HepG2 (cell line): ENCODE data around the gene ZMIZ1. TPM values are rescaled to one million over a fixed set of nuclear protein-coding genes. Genes with fewer than 3 reads are reported as not detected.
A peak's percentile ranks its signal among the peaks of the same experiment; 100 is the strongest.

Experiments used
- CENPT ChIP-seq: sonication (generic); formaldehyde crosslinking; IDR thresholded peaks from 2 replicates; pipeline ENCODE4 v1.8.0; 2022; ENCODE audit warnings: low read depth, mild to moderate bottlenecking, moderate library complexity, missing genetic modification reagents
- DNMT1 ChIP-seq: sonication (generic); formaldehyde crosslinking; IDR thresholded peaks from 2 replicates; pipeline ENCODE4 v1.5.1; 2020; ENCODE audit warnings: mild to moderate bottlenecking, missing genetic modification reagents
- HNRNPK ChIP-seq: fragments of 200-400 bp; formaldehyde crosslinking; IDR thresholded peaks from 2 replicates; pipeline ENCODE4 v1.6.1; 2018; ENCODE audit warnings: low read length, low read depth, moderate library complexity, mild to moderate bottlenecking; ENCODE audit not compliant: poor library complexity, severe bottlenecking
- ONECUT2 ChIP-seq: sonication (generic); formaldehyde crosslinking; IDR thresholded peaks from 2 replicates; pipeline ENCODE4 v1.4.0; 2020; ENCODE audit warnings: missing genetic modification reagents
- TP53 ChIP-seq: sonication (generic); formaldehyde crosslinking; conservative IDR thresholded peaks from 2 replicates; pipeline ENCODE4 v1.4.0; 2020; ENCODE audit warnings: missing genetic modification reagents
- U2AF2 ChIP-seq: fragments of 200-400 bp; formaldehyde crosslinking; IDR thresholded peaks from 2 replicates; pipeline ENCODE4 v1.6.1; 2017; ENCODE audit warnings: low read depth, mild to moderate bottlenecking, low read length
- XBP1 ChIP-seq: sonication (generic); formaldehyde crosslinking; IDR thresholded peaks from 2 replicates; pipeline ENCODE4 v1.5.0; 2020; ENCODE audit warnings: missing genetic modification reagents
- YEATS4 ChIP-seq: sonication (generic); formaldehyde crosslinking; IDR thresholded peaks from 2 replicates; pipeline ENCODE4 v1.4.0; 2020; ENCODE audit warnings: missing genetic modification reagents, borderline replicate concordance
- ZC3H4 ChIP-seq: sonication (generic); formaldehyde crosslinking; IDR thresholded peaks from 2 replicates; pipeline ENCODE4 v1.4.0; 2020; ENCODE audit warnings: missing genetic modification reagents, borderline replicate concordance
- ZNF44 ChIP-seq: sonication (generic); formaldehyde crosslinking; IDR thresholded peaks from 2 replicates; pipeline ENCODE4 v1.5.1; 2020; ENCODE audit warnings: mild to moderate bottlenecking, missing genetic modification reagents
- ZNF761 ChIP-seq: sonication (generic); formaldehyde crosslinking; conservative IDR thresholded peaks from 2 replicates; pipeline ENCODE4 v1.4.0; 2020; ENCODE audit warnings: mild to moderate bottlenecking, missing genetic modification reagents
- ZNF891 ChIP-seq: sonication (generic); formaldehyde crosslinking; IDR thresholded peaks from 2 replicates; pipeline ENCODE4 v1.5.0; 2020; ENCODE audit warnings: mild to moderate bottlenecking, missing genetic modification reagents
- polyA plus RNA-seq, 8 experiments: library from polyadenylated mRNA; depleted of rRNA in 3 of 8; stranded (reverse) in 7 of 8; unstranded in 1 of 8; fragments of >200 nt; fragmentation: Illumina TruSeq in 4 of 8; extraction: Trizol in 4 of 8; gene quantifications; 2 replicates each; pipeline versions ENCODE4 v1.2.1 to v1.2.3, GENCODE V29; 2011 to 2016; ENCODE audit warnings: low read depth in 4 of 8, missing spikeins in 1 of 8, mixed read lengths in 1 of 8; ENCODE audit not compliant: insufficient read depth in 1 of 8
- total RNA-seq, 5 experiments: library from RNA; depleted of rRNA; stranded (reverse); fragments of >200 nt; fragmentation: Illumina TruSeq; extraction: Trizol; gene quantifications; 2 replicates each; pipeline ENCODE4 v1.2.3, GENCODE V29; 2016; ENCODE audit warnings: low read depth in 1 of 5
- TF ChIP-seq, protein P1 (sequence below): sonication (generic); formaldehyde crosslinking; IDR thresholded peaks from 2 replicates; pipeline ENCODE4 v1.4.0; 2020; ENCODE audit warnings: missing genetic modification reagents, borderline replicate concordance
- TF ChIP-seq, protein P2 (sequence below): sonication (generic); formaldehyde crosslinking; IDR thresholded peaks from 2 replicates; pipeline ENCODE4 v1.5.1; 2020; ENCODE audit warnings: missing genetic modification reagents, mild to moderate bottlenecking, borderline replicate concordance
- TF ChIP-seq, protein P3 (sequence below): sonication (generic); formaldehyde crosslinking; IDR thresholded peaks from 2 replicates; pipeline ENCODE4 v1.5.1; 2020; ENCODE audit warnings: mild to moderate bottlenecking, missing genetic modification reagents, borderline replicate concordance
- TF ChIP-seq, protein P4 (sequence below): sonication (generic); formaldehyde crosslinking; conservative IDR thresholded peaks from 2 replicates; pipeline ENCODE4 v1.5.0; 2020; ENCODE audit warnings: missing genetic modification reagents
- TF ChIP-seq, protein P5 (sequence below): sonication (generic); formaldehyde crosslinking; IDR thresholded peaks from 2 replicates; pipeline ENCODE4 v1.8.1; 2022; ENCODE audit warnings: low read depth, mild to moderate bottlenecking, missing genetic modification reagents

The ZMIZ1 gene
- total and polyA plus RNA-seq, 2 of the 13 experiments (the other 11 are each of a cell fraction or from before 2014, with no cell fraction given): 5.3 to 10.2 TPM

DNA sequence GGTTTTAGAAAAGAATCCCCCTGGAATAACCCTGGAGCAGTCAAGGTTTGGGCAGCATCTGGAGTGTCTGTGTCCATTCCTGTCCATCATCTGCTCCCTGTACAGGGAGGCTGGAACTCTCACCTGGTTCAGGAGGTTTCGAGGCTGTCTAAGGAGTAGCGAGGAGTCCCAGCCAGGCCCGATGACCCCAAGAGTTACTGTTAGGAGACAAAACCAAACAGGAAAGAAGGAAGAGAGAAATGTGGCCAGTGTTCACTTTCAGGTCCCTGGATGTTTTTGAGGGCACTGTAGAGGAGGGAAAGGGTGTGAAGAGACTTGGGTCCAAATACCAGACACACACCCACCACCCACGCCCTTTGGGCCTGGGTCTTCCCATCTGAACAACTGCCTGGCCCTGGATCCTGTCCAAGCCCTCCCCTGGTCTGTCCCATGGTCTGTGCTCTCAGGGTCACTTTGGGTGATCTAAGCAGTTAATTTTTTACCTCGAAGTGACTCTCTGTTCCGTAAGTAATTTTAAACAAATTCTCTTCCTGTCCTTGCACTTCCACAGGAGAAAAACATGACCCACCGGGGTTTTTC, 117.1 kb downstream of the ZMIZ1 start (continued):
- TF ChIP-seq, protein P1, sequence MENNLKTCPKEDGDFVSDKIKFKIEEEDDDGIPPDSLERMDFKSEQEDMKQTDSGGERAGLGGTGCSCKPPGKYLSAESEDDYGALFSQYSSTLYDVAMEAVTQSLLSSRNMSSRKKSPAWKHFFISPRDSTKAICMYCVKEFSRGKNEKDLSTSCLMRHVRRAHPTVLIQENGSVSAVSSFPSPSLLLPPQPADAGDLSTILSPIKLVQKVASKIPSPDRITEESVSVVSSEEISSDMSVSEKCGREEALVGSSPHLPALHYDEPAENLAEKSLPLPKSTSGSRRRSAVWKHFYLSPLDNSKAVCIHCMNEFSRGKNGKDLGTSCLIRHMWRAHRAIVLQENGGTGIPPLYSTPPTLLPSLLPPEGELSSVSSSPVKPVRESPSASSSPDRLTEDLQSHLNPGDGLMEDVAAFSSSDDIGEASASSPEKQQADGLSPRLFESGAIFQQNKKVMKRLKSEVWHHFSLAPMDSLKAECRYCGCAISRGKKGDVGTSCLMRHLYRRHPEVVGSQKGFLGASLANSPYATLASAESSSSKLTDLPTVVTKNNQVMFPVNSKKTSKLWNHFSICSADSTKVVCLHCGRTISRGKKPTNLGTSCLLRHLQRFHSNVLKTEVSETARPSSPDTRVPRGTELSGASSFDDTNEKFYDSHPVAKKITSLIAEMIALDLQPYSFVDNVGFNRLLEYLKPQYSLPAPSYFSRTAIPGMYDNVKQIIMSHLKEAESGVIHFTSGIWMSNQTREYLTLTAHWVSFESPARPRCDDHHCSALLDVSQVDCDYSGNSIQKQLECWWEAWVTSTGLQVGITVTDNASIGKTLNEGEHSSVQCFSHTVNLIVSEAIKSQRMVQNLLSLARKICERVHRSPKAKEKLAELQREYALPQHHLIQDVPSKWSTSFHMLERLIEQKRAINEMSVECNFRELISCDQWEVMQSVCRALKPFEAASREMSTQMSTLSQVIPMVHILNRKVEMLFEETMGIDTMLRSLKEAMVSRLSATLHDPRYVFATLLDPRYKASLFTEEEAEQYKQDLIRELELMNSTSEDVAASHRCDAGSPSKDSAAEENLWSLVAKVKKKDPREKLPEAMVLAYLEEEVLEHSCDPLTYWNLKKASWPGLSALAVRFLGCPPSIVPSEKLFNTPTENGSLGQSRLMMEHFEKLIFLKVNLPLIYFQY (CRISPR knock-in tag): peak; percentile 71; the same call in 1 of the 2 replicates
- no peak for TF ChIP-seq ZC3H4
- no peak for TF ChIP-seq U2AF2
- TF ChIP-seq, protein P2, sequence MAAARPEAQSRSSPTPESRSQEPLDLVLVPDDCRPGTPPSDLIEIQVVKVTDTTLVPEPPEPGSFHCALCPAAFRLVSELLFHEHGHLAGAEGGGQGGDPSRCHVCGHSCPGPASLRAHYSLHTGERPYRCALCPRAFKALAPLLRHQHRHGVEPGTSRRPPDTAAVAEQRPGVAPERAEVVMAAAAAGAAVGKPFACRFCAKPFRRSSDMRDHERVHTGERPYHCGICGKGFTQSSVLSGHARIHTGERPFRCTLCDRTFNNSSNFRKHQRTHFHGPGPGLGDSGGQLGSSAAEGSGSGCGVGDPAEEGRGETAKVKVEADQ (CRISPR knock-in tag): no peak
- no peak for TF ChIP-seq ONECUT2 (CRISPR knock-in tag)
- TF ChIP-seq DNMT1 (CRISPR knock-in tag): no peak
- 0 out of 2 replicates have a peak, but pooled peaks have one; percentile 32 for TF ChIP-seq ZNF761 (CRISPR knock-in tag)
- TF ChIP-seq, protein P3, sequence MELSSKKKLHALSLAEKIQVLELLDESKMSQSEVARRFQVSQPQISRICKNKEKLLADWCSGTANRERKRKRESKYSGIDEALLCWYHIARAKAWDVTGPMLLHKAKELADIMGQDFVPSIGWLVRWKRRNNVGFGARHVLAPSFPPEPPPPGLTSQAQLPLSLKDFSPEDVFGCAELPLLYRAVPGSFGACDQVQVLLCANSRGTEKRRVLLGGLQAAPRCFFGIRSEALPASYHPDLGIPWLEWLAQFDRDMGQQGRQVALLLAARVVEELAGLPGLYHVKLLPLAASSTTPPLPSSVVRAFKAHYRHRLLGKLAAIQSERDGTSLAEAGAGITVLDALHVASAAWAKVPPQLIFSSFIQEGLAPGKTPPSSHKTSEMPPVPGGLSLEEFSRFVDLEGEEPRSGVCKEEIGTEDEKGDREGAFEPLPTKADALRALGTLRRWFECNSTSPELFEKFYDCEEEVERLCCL (CRISPR knock-in tag): no peak
- TF ChIP-seq YEATS4 (CRISPR knock-in tag): no peak
- TF ChIP-seq ZNF44: no peak
- no peak for TF ChIP-seq TP53
- TF ChIP-seq, protein P4, sequence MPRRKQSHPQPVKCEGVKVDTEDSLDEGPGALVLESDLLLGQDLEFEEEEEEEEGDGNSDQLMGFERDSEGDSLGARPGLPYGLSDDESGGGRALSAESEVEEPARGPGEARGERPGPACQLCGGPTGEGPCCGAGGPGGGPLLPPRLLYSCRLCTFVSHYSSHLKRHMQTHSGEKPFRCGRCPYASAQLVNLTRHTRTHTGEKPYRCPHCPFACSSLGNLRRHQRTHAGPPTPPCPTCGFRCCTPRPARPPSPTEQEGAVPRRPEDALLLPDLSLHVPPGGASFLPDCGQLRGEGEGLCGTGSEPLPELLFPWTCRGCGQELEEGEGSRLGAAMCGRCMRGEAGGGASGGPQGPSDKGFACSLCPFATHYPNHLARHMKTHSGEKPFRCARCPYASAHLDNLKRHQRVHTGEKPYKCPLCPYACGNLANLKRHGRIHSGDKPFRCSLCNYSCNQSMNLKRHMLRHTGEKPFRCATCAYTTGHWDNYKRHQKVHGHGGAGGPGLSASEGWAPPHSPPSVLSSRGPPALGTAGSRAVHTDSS: no peak
- no peak for TF ChIP-seq ZNF891 (CRISPR knock-in tag)
- TF ChIP-seq, protein P5, sequence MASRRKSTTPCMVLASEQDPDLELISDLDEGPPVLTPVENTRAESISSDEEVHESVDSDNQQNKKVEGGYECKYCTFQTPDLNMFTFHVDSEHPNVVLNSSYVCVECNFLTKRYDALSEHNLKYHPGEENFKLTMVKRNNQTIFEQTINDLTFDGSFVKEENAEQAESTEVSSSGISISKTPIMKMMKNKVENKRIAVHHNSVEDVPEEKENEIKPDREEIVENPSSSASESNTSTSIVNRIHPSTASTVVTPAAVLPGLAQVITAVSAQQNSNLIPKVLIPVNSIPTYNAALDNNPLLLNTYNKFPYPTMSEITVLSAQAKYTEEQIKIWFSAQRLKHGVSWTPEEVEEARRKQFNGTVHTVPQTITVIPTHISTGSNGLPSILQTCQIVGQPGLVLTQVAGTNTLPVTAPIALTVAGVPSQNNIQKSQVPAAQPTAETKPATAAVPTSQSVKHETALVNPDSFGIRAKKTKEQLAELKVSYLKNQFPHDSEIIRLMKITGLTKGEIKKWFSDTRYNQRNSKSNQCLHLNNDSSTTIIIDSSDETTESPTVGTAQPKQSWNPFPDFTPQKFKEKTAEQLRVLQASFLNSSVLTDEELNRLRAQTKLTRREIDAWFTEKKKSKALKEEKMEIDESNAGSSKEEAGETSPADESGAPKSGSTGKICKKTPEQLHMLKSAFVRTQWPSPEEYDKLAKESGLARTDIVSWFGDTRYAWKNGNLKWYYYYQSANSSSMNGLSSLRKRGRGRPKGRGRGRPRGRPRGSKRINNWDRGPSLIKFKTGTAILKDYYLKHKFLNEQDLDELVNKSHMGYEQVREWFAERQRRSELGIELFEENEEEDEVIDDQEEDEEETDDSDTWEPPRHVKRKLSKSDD (CRISPR knock-in tag): no peak
- TF ChIP-seq HNRNPK: no peak
- TF ChIP-seq XBP1 (CRISPR knock-in tag): no peak
- TF ChIP-seq CENPT: no peak
